OCI-LY7 (cell line): Measurements from ENCODE around the gene ERBIN. TPM values are rescaled to one million over a fixed set of nuclear protein-coding genes. Genes with fewer than 3 reads are reported as not detected.

Experiments
- BruUV-seq: library from RNA; stranded (reverse); fragments of 400-500 nt; replicated peaks from 2 replicates; lab custom pipeline; 2021; lab: Mats Ljungman, UMichigan
- CTCF ChIA-PET: fragments of 300-600 bp; sonication (Branson Sonifier 250); formaldehyde crosslinking; loops from one replicate; lab custom pipeline; 2022; ENCODE audit warnings: antibody characterized with exemption; ENCODE audit not compliant: unreplicated experiment; lab: Charles Lee
- POLR2A ChIA-PET: fragments of 300-600 bp; sonication (Branson Sonifier 250); formaldehyde crosslinking; loops from one replicate; lab custom pipeline; 2022; ENCODE audit warnings: antibody characterized with exemption; lab: Charles Lee
- DNase-seq: peaks from one replicate; pipeline ENCODE4 v3.0.0-alpha.2; 2015; ENCODE audit warnings: low spot score
- H2AFZ ChIP-seq: fragments of 200-600 bp; sonication (generic), shearing (Covaris generic); 2 replicates; pipeline ENCODE4 v1.6.1; 2014; ENCODE audit warnings: mild to moderate bottlenecking, antibody characterized with exemption, low read length, moderate library complexity
- H3K27ac ChIP-seq: fragments of 200-600 bp; sonication (generic); 2 replicates; pipeline ENCODE4 v1.5.1; 2014; ENCODE audit warnings: mixed run types, low read depth, mild to moderate bottlenecking, moderate library complexity, low read length, inconsistent platforms; ENCODE audit not compliant: poor library complexity, severe bottlenecking
- H3K36me3 ChIP-seq: fragments of 200-600 bp; sonication (generic); 2 replicates; pipeline ENCODE4 v1.6.1; 2014; ENCODE audit warnings: mild to moderate bottlenecking, antibody characterized with exemption, low read length, moderate library complexity, mixed read lengths; ENCODE audit not compliant: insufficient read depth
- H3K4me1 ChIP-seq: fragments of 200-600 bp; sonication (generic); 2 replicates; pipeline ENCODE4 v1.5.1; 2014; ENCODE audit warnings: mild to moderate bottlenecking, low read length; ENCODE audit not compliant: insufficient read depth, poor library complexity, severe bottlenecking
- H3K4me2 ChIP-seq: fragments of 200-600 bp; sonication (generic); 2 replicates; pipeline ENCODE4 v1.6.1; 2014; ENCODE audit warnings: mild to moderate bottlenecking, low read length
- H3K4me3 ChIP-seq: fragments of 200-600 bp; sonication (generic); 2 replicates; pipeline ENCODE4 v1.5.1; 2014; ENCODE audit warnings: mild to moderate bottlenecking, low read depth, low read length; ENCODE audit not compliant: poor library complexity, severe bottlenecking
- H3K79me2 ChIP-seq: fragments of 200-600 bp; sonication (generic); 2 replicates; pipeline ENCODE4 v1.6.1; 2016; ENCODE audit warnings: low read depth, mild to moderate bottlenecking, low read length, moderate library complexity, mixed read lengths; ENCODE audit not compliant: insufficient read depth
- H3K9me2 ChIP-seq: fragments of 200-600 bp; sonication (generic); 2 replicates; pipeline ENCODE4 v1.6.1; 2016; ENCODE audit warnings: mild to moderate bottlenecking, low read length, mixed read lengths; ENCODE audit not compliant: insufficient read depth
- H3K9me3 ChIP-seq: fragments of 200-600 bp; sonication (generic); 2 replicates; pipeline ENCODE4 v1.6.1; 2014; ENCODE audit warnings: mild to moderate bottlenecking, mixed run types, low read length, mixed read lengths
- H4K20me1 ChIP-seq: fragments of 200-600 bp; sonication (generic); 2 replicates; pipeline ENCODE4 v1.6.1; 2014; ENCODE audit warnings: mild to moderate bottlenecking, antibody characterized with exemption, low read length, moderate library complexity, mixed read lengths; ENCODE audit not compliant: insufficient read depth
- EZH2phosphoT487 ChIP-seq: fragments of 200-600 bp; sonication (generic); IDR thresholded peaks from 2 replicates; pipeline ENCODE4 v1.6.1; 2018; ENCODE audit warnings: low read depth, borderline replicate concordance, mild to moderate bottlenecking, mixed run types, antibody characterized with exemption, low read length, moderate library complexity, mixed read lengths
- intact Hi-C: fragments of 100-400 bp; cut with micrococcal nuclease; formaldehyde crosslinking; loops from one replicate; pipeline ENCODE4 v1.10.0; 2022; ENCODE audit not compliant: unreplicated experiment
- small RNA-seq: library from RNA; depleted of rRNA; stranded (forward); fragments of <200 nt; gene quantifications from one replicate; pipeline ENCODE3, GENCODE V24; 2014
- total RNA-seq, 2 experiments: library from RNA; depleted of rRNA in 1 of 2; stranded (reverse); fragments of >200 nt in 1 of 2; shearing (Covaris generic) in 1 of 2; gene quantifications; 2 replicates each; pipeline ENCODE4 v1.2.3, GENCODE V29; 2014 to 2022
- TF ChIP-seq, protein P1 (sequence below): fragments of 200-600 bp; sonication (generic); conservative IDR thresholded peaks from 2 replicates; pipeline ENCODE4 v1.5.1; 2014; ENCODE audit warnings: mild to moderate bottlenecking, antibody characterized with exemption, low read length, moderate library complexity, mixed read lengths

Gene ERBIN
- total RNA-seq, 2 experiments from 2014 or later, result 84.5 to 132 TPM

- Histone ChIP-seq H3K36me3 (no peaks in the 10 kb centered on the region), H3K79me2 (no peaks in the 10 kb centered on the region), H2AFZ (no peak overlapping the region), H3K9me3 (no peaks in the 10 kb centered on the region), H3K4me3 (no peak overlapping the region), H3K9me2 (no peaks in the 10 kb centered on the region), H3K27ac (no peak overlapping the region), H3K4me2 (no peak overlapping the region), H4K20me1 (no peaks in the 10 kb centered on the region), H3K4me1 (no peaks in the 10 kb centered on the region)
- TF ChIP-seq, protein P1, sequence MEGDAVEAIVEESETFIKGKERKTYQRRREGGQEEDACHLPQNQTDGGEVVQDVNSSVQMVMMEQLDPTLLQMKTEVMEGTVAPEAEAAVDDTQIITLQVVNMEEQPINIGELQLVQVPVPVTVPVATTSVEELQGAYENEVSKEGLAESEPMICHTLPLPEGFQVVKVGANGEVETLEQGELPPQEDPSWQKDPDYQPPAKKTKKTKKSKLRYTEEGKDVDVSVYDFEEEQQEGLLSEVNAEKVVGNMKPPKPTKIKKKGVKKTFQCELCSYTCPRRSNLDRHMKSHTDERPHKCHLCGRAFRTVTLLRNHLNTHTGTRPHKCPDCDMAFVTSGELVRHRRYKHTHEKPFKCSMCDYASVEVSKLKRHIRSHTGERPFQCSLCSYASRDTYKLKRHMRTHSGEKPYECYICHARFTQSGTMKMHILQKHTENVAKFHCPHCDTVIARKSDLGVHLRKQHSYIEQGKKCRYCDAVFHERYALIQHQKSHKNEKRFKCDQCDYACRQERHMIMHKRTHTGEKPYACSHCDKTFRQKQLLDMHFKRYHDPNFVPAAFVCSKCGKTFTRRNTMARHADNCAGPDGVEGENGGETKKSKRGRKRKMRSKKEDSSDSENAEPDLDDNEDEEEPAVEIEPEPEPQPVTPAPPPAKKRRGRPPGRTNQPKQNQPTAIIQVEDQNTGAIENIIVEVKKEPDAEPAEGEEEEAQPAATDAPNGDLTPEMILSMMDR, result no peak
- TF ChIP-seq EZH2phosphoT487, result no peak
- no peak for DNase-seq
- intact Hi-C loops, result no loop called here
- POLR2A ChIA-PET, result interaction anchor here (0.7 kb wide), 1 partner anchor 47 kb away, joined by 8 read pairs; no protein-coding TSS in a partner anchor
- BruUV-seq, result no TSS peak
- CTCF ChIA-PET, result no interaction called here
Observed at GRCh38 chr5:66129144-66129543, 202.8 kb downstream of the ERBIN start.

DNA sequence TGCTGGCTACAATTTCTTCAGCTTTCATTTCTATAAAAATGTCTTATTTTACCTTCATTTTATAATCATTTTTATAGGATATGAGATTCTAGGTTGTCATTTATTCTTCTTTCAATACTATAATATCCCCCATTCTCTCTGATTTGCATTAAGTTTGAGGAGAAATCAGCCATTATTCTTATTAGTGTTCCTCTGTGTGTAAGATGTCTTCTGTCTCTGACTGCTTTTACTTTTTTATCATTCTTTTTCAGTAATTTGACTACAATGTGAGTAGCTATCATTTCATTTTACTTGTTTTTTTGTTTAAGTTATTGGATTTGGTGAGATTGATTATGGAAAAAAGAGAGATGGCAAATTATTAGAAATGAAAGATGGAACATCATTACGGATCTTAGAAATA, 204.1 kb downstream of the ERBIN start:
- no peaks in the 10 kb centered on the region for H3K9me2 ChIP-seq
- H3K79me2 ChIP-seq, result no peaks in the 10 kb centered on the region
- TF ChIP-seq, protein P1, result no peak
- TF ChIP-seq EZH2phosphoT487, result no peak
- no TSS peak for BruUV-seq
- no peaks in the 10 kb centered on the region for H3K4me1 ChIP-seq
- POLR2A ChIA-PET, result interaction anchor here (0.7 kb wide), 1 partner anchor 210 kb away, joined by 3 read pairs; no protein-coding TSS in a partner anchor
- CTCF ChIA-PET, result no interaction called here
- no peak for DNase-seq
- H4K20me1 ChIP-seq, result no peaks in the 10 kb centered on the region
- H3K9me3 ChIP-seq, result no peaks in the 10 kb centered on the region
- intact Hi-C loops, result no loop called here
- H3K4me3 ChIP-seq, result no peak overlapping the region
- no peaks in the 10 kb centered on the region for H3K36me3 ChIP-seq
- no peak overlapping the region for H3K4me2 ChIP-seq
- H2AFZ ChIP-seq, result no peak overlapping the region
- no peak overlapping the region for H3K27ac ChIP-seq

Small RNAs within 50 kb of the gene (small RNA-seq; reads per million reads assigned to genes)
- gene RF00598, result not detected

Other genes starting within 250 kb of the ERBIN start
- 3.6 and 4.3 TPM in 2 replicates for gene SGTB, start 204.5 kb upstream of the ERBIN start, total RNA-seq (2014; rRNA removed; shearing (Covaris generic))
- 8.4 and 8.7 TPM in 2 replicates for gene SGTB, start 204.5 kb upstream of the ERBIN start, total RNA-seq (2022)
- 11.9 and 14.9 TPM in 2 replicates for gene NLN, start 204.4 kb upstream of the ERBIN start, total RNA-seq (2014; rRNA removed; shearing (Covaris generic))
- gene NLN, start 204.4 kb upstream of the ERBIN start, total RNA-seq (2022), result 17.7 and 26.0 TPM in 2 replicates
- gene SREK1, start 217.7 kb downstream of the ERBIN start, total RNA-seq (2014; rRNA removed; shearing (Covaris generic)), result 101 and 225 TPM in 2 replicates
- 89.3 and 95.1 TPM in 2 replicates for gene SREK1, start 217.7 kb downstream of the ERBIN start, total RNA-seq (2022)